HG02884 (cell line): ENCODE measurements around the gene PCID2.

ENCODE experiments used
- ATAC-seq: cut with Tn5 transposase; IDR thresholded peaks from one replicate; pipeline ENCODE4 v1.9.1; 2021; ENCODE audit warnings: mild to moderate bottlenecking, moderate library complexity; ENCODE audit not compliant: unreplicated experiment

Gene PCID2

GRCh38 chr13:113151745-113152690 is 56.5 kb downstream of the PCID2 start:
- ATAC-seq, result no peak

- no peak for ATAC-seq
Observed at GRCh38 chr13:113150550-113151365, 57.7 kb downstream of the PCID2 start.

GRCh38 chr13:113149711-113150549 is 58.5 kb downstream of the PCID2 start:
- ATAC-seq, result no peak

GRCh38 chr13:113148940-113149503 is 59.4 kb downstream of the PCID2 start:
- no peak for ATAC-seq

GRCh38 chr13:113148407-113148806 is 60.1 kb downstream of the PCID2 start:
- ATAC-seq, result no peak

GRCh38 chr13:113147206-113147605 is 61.3 kb downstream of the PCID2 start:
- ATAC-seq, result no peak

- no peak for ATAC-seq
Observed at GRCh38 chr13:113146750-113147149, 61.7 kb downstream of the PCID2 start.

GRCh38 chr13:113145911-113146598 is 62.4 kb downstream of the PCID2 start:
- ATAC-seq, result no peak

- no peak for ATAC-seq
Observed at GRCh38 chr13:113145496-113145895, 63.0 kb downstream of the PCID2 start.

GRCh38 chr13:113144255-113144629 is 64.2 kb downstream of the PCID2 start:
- ATAC-seq, result no peak

- ATAC-seq, result no peak
Observed at GRCh38 chr13:113143466-113144254, 64.8 kb downstream of the PCID2 start.

GRCh38 chr13:113142876-113143275 is 65.6 kb downstream of the PCID2 start:
- ATAC-seq, result no peak

- no peak for ATAC-seq
Observed at GRCh38 chr13:113141601-113141970, 66.9 kb downstream of the PCID2 start.

GRCh38 chr13:113140677-113141600 is 67.5 kb downstream of the PCID2 start:
- ATAC-seq, result no peak

GRCh38 chr13:113139577-113139976 is 68.9 kb downstream of the PCID2 start:
- no peak for ATAC-seq

GRCh38 chr13:113138792-113139551 is 69.5 kb downstream of the PCID2 start:
- ATAC-seq, result no peak

GRCh38 chr13:113137691-113138298 is 70.7 kb downstream of the PCID2 start:
- ATAC-seq, result no peak
